Endothelial cell of umbilical vein (primary cell): ENCODE data around the gene CSN1S1.

Source experiments
- CTCF ChIP-seq, 2 donors: IDR thresholded peaks; 1 replicate in 1 of 2; 2 replicates in 1 of 2; pipeline ENCODE4 v1.5.1; 2011; ENCODE audit warnings: low read length in 2 of 2, mild to moderate bottlenecking in 2 of 2, moderate library complexity in 2 of 2, control low read depth in 1 of 2, inconsistent platforms in 1 of 2, low read depth in 1 of 2; ENCODE audit not compliant: insufficient read depth in 1 of 2; ENCODE audit errors: extremely low read depth in 1 of 2
- EZH2 ChIP-seq: IDR thresholded peaks from 2 replicates; pipeline ENCODE4 v1.6.1; 2012; ENCODE audit warnings: borderline replicate concordance, low read depth, mild to moderate bottlenecking, moderate library complexity, low read length, inconsistent platforms; ENCODE audit not compliant: severe bottlenecking
- FOS ChIP-seq: IDR thresholded peaks from 2 replicates; pipeline ENCODE4 v1.6.1; 2011; ENCODE audit warnings: mild to moderate bottlenecking, low read length, moderate library complexity, borderline replicate concordance; ENCODE audit not compliant: insufficient read depth
- GATA2 ChIP-seq: IDR thresholded peaks from 2 replicates; pipeline ENCODE4 v1.7.0; 2011; ENCODE audit warnings: low read depth, mild to moderate bottlenecking, moderate library complexity, mixed read lengths, low read length; ENCODE audit not compliant: insufficient read length, insufficient read depth
- JUN ChIP-seq: IDR thresholded peaks from 2 replicates; pipeline ENCODE4 v1.6.1; 2011; ENCODE audit warnings: borderline replicate concordance, low read depth; ENCODE audit not compliant: insufficient read length, insufficient read depth
- MAX ChIP-seq: IDR thresholded peaks from 2 replicates; pipeline ENCODE4 v1.6.1; 2011; ENCODE audit not compliant: insufficient read depth, insufficient read length
- POLR2A ChIP-seq: IDR thresholded peaks from 2 replicates; pipeline ENCODE4 v1.6.1; 2012; ENCODE audit warnings: low read depth, mild to moderate bottlenecking, control low read depth, low read length
- POLR2AphosphoS5 ChIP-seq: IDR thresholded peaks from 2 replicates; pipeline ENCODE4 v1.6.1; 2012; ENCODE audit warnings: low read depth, mild to moderate bottlenecking, control low read depth, low read length, moderate library complexity; ENCODE audit not compliant: insufficient read depth

GRCh38 chr4:69970071-69970470 lies 39.2 kb downstream of the CSN1S1 start:
- TF ChIP-seq EZH2 (no peak), POLR2A (no peak), CTCF (IDR thresholded peaks at IDR 0.05; ENCODE audit: extremely low read depth in 1 of 2, insufficient read depth in 1 of 2, low read depth in 1 of 2, low read length in 2 of 2) (no peak), POLR2AphosphoS5 (no peak), GATA2 (no peak), MAX (no peak), JUN (no peak), FOS (no peak)
